Measurements from ENCODE around the gene RAD9A.

RAD9A gene

GRCh38 chr11:67389477-67389876 is 2.3 kb upstream of the RAD9A start:
- Histone ChIP-seq H2AFZ (ENCODE audit: low read length) (no peak overlapping the region), H3K36me3 (ENCODE audit: insufficient read depth, low read length) (peaks cover 11% of the 10 kb centered on the region; the same call in 1 of the 2 replicates), H3F3A (ENCODE audit: insufficient read depth, low read length) (no peaks in the 10 kb centered on the region), H3K9me3 (ENCODE audit: low read length) (no peaks in the 10 kb centered on the region), H3K4me3 (ENCODE audit: low read depth, low read length, poor library complexity, severe bottlenecking) (no peak overlapping the region), H3K27ac (ENCODE audit: low read depth, low read length, poor library complexity, severe bottlenecking) (no peak overlapping the region), H3K4me1 (ENCODE audit: insufficient read depth, low read length, severe bottlenecking) (peaks cover 24% of the 10 kb centered on the region), H3K27me3 (ENCODE audit: insufficient read depth, low read length) (no peaks in the 10 kb centered on the region), H3K79me2 (ENCODE audit: insufficient read depth, low read length) (no peaks in the 10 kb centered on the region), H3K9ac (ENCODE audit: low read length) (no peak overlapping the region), H3K4me2 (ENCODE audit: low read length) (no peak overlapping the region), H4K20me1 (ENCODE audit: insufficient read depth, low read length) (no peaks in the 10 kb centered on the region), H3K9me2 (ENCODE audit: low read depth, low read length) (no peaks in the 10 kb centered on the region)
- TF ChIP-seq, protein P1, sequence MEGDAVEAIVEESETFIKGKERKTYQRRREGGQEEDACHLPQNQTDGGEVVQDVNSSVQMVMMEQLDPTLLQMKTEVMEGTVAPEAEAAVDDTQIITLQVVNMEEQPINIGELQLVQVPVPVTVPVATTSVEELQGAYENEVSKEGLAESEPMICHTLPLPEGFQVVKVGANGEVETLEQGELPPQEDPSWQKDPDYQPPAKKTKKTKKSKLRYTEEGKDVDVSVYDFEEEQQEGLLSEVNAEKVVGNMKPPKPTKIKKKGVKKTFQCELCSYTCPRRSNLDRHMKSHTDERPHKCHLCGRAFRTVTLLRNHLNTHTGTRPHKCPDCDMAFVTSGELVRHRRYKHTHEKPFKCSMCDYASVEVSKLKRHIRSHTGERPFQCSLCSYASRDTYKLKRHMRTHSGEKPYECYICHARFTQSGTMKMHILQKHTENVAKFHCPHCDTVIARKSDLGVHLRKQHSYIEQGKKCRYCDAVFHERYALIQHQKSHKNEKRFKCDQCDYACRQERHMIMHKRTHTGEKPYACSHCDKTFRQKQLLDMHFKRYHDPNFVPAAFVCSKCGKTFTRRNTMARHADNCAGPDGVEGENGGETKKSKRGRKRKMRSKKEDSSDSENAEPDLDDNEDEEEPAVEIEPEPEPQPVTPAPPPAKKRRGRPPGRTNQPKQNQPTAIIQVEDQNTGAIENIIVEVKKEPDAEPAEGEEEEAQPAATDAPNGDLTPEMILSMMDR (IDR thresholded peaks at IDR 0.05; ENCODE audit: low read length), result peak; percentile 78
- no peak for TF ChIP-seq EZH2 (IDR thresholded peaks at IDR 0.05; ENCODE audit: borderline replicate concordance, low read length)

DNA sequence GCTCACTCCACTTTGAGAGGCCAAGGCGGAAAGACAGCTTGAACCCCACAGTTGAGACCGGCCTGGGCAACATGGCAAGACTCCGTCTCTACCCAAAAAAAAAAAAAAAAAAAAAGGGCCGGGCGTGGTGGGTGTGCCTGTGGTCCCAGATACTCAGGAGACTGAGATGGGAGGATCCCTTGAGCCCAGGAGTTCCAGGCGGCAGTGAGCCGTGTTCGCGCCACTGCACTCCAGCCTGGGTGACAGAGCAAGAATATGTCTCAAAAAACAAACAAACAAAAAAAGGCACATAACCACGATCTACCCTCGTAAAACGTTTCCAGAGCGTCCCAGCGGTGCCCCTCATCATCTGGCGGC is 861 bp upstream of the RAD9A start:
- H3K9me3 ChIP-seq (ENCODE audit: low read length), result no peaks in the 10 kb centered on the region
- no peak overlapping the region for H3K27ac ChIP-seq (ENCODE audit: low read depth, low read length, poor library complexity, severe bottlenecking)
- no peak overlapping the region for H2AFZ ChIP-seq (ENCODE audit: low read length)
- no peaks in the 10 kb centered on the region for H3K9me2 ChIP-seq (ENCODE audit: low read depth, low read length)
- no peaks in the 10 kb centered on the region for H3F3A ChIP-seq (ENCODE audit: insufficient read depth, low read length)
- no peaks in the 10 kb centered on the region for H3K27me3 ChIP-seq (ENCODE audit: insufficient read depth, low read length)
- H3K4me3 ChIP-seq (ENCODE audit: low read depth, low read length, poor library complexity, severe bottlenecking), result peak overlapping the region; percentile 91
- peaks cover 24% of the 10 kb centered on the region for H3K4me1 ChIP-seq (ENCODE audit: insufficient read depth, low read length, severe bottlenecking)
- no peaks in the 10 kb centered on the region for H3K79me2 ChIP-seq (ENCODE audit: insufficient read depth, low read length)
- no peak for TF ChIP-seq EZH2 (IDR thresholded peaks at IDR 0.05; ENCODE audit: borderline replicate concordance, low read length)
- TF ChIP-seq, protein P1 (IDR thresholded peaks at IDR 0.05; ENCODE audit: low read length), result no peak
- H3K9ac ChIP-seq (ENCODE audit: low read length), result peak overlapping the region; percentile 94
- H4K20me1 ChIP-seq (ENCODE audit: insufficient read depth, low read length), result no peaks in the 10 kb centered on the region
- H3K36me3 ChIP-seq (ENCODE audit: insufficient read depth, low read length), result peaks cover 21% of the 10 kb centered on the region
- H3K4me2 ChIP-seq (ENCODE audit: low read length), result peak overlapping the region; percentile 100

- H3K9me3 ChIP-seq (ENCODE audit: low read length), result no peaks in the 10 kb centered on the region
- H3K4me2 ChIP-seq (ENCODE audit: low read length), result peak overlapping the region; percentile 100
- no peak for TF ChIP-seq EZH2 (IDR thresholded peaks at IDR 0.05; ENCODE audit: borderline replicate concordance, low read length)
- peaks cover 27% of the 10 kb centered on the region for H3K4me1 ChIP-seq (ENCODE audit: insufficient read depth, low read length, severe bottlenecking)
- no peak overlapping the region for H2AFZ ChIP-seq (ENCODE audit: low read length)
- H3K79me2 ChIP-seq (ENCODE audit: insufficient read depth, low read length), result no peaks in the 10 kb centered on the region
- H3K9me2 ChIP-seq (ENCODE audit: low read depth, low read length), result no peaks in the 10 kb centered on the region
- no peaks in the 10 kb centered on the region for H3K27me3 ChIP-seq (ENCODE audit: insufficient read depth, low read length)
- peak overlapping the region; percentile 91 for H3K4me3 ChIP-seq (ENCODE audit: low read depth, low read length, poor library complexity, severe bottlenecking)
- H3F3A ChIP-seq (ENCODE audit: insufficient read depth, low read length), result no peaks in the 10 kb centered on the region
- no peaks in the 10 kb centered on the region for H4K20me1 ChIP-seq (ENCODE audit: insufficient read depth, low read length)
- H3K9ac ChIP-seq (ENCODE audit: low read length), result peak overlapping the region; percentile 94
- H3K27ac ChIP-seq (ENCODE audit: low read depth, low read length, poor library complexity, severe bottlenecking), result no peak overlapping the region
- H3K36me3 ChIP-seq (ENCODE audit: insufficient read depth, low read length), result peaks cover 35% of the 10 kb centered on the region
These were observed 463 bp downstream of the RAD9A start for GRCh38 chr11:67392183-67392715.

DNA sequence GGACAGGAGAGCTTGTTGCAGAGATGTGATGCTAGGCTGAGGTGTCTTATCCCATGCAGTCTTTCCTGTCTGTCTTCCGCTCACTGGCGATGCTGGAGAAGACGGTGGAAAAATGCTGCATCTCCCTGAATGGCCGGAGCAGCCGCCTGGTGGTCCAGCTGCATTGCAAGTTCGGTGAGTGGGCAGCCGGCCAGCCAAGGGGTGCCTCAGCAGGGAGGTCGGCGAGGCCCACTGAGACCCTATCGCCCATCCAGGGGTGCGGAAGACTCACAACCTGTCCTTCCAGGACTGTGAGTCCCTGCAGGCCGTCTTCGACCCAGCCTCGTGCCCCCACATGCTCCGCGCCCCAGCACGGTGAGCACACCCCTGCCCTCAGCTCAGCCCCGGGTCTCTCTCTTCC is 1.7 kb downstream of the RAD9A start:
- H3F3A ChIP-seq (ENCODE audit: insufficient read depth, low read length), result no peaks in the 10 kb centered on the region
- no peak overlapping the region for H2AFZ ChIP-seq (ENCODE audit: low read length)
- no peak overlapping the region for H3K4me3 ChIP-seq (ENCODE audit: low read depth, low read length, poor library complexity, severe bottlenecking)
- H3K27me3 ChIP-seq (ENCODE audit: insufficient read depth, low read length), result no peaks in the 10 kb centered on the region
- no peak overlapping the region for H3K4me2 ChIP-seq (ENCODE audit: low read length)
- TF ChIP-seq, protein P1 (IDR thresholded peaks at IDR 0.05; ENCODE audit: low read length), result no peak
- TF ChIP-seq EZH2 (IDR thresholded peaks at IDR 0.05; ENCODE audit: borderline replicate concordance, low read length), result no peak
- H3K4me1 ChIP-seq (ENCODE audit: insufficient read depth, low read length, severe bottlenecking), result peaks cover 39% of the 10 kb centered on the region
- no peak overlapping the region for H3K27ac ChIP-seq (ENCODE audit: low read depth, low read length, poor library complexity, severe bottlenecking)
- peaks cover 46% of the 10 kb centered on the region for H3K36me3 ChIP-seq (ENCODE audit: insufficient read depth, low read length)
- H3K9ac ChIP-seq (ENCODE audit: low read length), result no peak overlapping the region
- H3K9me2 ChIP-seq (ENCODE audit: low read depth, low read length), result no peaks in the 10 kb centered on the region
- H3K9me3 ChIP-seq (ENCODE audit: low read length), result no peaks in the 10 kb centered on the region
- H4K20me1 ChIP-seq (ENCODE audit: insufficient read depth, low read length), result no peaks in the 10 kb centered on the region
- no peaks in the 10 kb centered on the region for H3K79me2 ChIP-seq (ENCODE audit: insufficient read depth, low read length)

Data from OCI-LY1 (cell line).